Limb (tissue), 2 donors: ENCODE results near the gene SLC12A8.

Source experiments
- DNase-seq, 2 donors: peaks; one replicate each; pipeline ENCODE4 v3.0.0-alpha.2; 2016; ENCODE audit errors: extremely low spot score in 2 of 2

SLC12A8 gene

DNA sequence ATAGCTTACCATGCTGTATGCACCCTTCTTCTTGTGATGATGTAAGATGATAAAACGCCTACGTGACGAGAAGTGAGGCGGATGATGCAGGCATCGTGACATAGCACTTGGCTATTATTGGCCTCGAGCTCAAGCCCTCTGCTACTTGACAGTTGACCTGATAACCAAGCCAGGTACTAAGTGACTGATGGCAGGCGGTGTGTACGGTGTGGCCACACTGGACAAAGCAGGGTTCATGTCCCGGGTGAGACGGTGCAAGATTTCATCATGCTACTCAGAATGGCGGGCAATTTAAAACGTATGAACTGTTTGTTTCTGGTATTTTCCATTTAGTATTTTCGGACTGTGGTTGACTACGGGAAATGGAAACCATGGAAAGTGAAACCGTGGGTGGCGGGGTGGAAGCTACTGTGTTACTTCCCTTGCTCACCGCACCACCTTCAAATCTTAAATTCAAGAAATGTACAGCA lies 57.7 kb downstream of the SLC12A8 start:
- DNase-seq = no peak

DNA sequence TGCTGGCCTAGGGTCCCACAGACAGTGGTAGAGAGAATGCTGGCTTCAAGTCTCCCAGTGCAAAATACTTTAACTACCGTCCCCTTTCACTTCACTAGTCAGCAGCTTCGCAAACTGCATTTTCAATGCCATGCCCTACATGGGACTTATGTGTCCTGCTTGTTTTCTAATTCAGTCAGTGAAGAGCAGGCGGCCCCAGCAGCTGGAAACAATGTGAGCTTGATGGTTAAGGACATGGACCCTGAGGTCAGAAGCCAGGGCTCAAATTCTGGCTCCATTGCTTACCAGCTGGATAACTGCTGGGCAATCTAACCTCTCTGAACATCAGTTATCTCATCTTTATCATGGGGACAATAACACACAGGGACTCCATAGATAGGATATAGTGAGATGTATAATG lies 58.4 kb downstream of the SLC12A8 start:
- DNase-seq = no peak

DNA sequence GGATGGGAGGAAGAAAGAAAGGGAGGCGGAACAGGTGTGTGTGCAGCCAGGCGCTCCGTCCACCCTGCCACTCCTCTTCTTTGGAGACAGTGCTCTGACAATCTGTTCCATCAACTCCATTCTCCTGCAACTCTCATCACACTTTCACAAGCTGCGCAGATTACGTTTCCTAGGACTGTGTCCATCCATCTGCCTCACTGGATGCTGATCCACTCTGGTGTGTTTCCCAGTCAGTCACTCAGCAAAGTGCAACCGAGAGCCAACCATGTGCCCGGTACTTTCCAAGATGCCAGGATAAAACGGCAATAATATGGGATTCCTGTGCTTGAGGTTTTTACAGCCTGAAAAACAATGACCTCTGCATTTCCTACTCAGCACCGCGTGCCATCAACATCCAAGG lies 59.6 kb downstream of the SLC12A8 start:
- no peak for DNase-seq

DNA sequence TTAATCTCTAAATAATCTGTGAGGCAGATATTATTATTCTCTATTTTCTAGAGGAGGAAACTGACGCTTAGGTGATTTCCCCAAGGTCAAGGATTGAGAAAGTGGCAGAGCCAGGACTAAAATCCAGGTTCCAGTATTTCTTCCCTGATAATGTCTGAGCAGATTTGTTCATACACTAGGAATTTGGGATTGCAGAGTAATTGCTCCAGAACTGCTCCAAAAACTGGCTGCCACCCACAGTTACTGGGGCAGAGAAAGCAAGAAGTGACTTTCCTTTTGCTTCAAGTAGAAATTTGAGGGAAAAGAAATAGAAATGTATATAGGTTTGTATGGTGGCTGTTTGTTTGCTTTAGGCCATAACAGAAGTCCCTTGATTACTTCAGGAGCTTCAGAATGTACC lies 60.6 kb downstream of the SLC12A8 start:
- no peak for DNase-seq

DNA sequence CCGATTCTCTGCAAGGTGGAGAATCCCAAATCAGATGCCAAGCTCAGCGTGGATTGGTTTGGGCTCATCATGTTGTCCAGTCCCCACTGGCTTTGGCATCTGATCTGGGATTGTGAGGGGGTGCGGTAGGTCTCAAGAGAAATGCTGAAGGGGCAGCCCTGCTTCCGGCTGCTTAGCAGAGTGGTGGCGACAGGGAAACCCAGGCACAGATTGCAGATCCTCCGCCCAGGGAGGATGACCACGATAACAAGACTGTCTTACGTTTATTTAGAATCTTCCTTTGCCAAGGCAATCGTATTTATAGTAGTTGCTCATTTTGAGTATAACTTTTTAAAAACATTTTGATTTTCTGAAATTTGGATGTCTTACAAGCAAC lies 61.1 kb downstream of the SLC12A8 start:
- no peak for DNase-seq

DNA sequence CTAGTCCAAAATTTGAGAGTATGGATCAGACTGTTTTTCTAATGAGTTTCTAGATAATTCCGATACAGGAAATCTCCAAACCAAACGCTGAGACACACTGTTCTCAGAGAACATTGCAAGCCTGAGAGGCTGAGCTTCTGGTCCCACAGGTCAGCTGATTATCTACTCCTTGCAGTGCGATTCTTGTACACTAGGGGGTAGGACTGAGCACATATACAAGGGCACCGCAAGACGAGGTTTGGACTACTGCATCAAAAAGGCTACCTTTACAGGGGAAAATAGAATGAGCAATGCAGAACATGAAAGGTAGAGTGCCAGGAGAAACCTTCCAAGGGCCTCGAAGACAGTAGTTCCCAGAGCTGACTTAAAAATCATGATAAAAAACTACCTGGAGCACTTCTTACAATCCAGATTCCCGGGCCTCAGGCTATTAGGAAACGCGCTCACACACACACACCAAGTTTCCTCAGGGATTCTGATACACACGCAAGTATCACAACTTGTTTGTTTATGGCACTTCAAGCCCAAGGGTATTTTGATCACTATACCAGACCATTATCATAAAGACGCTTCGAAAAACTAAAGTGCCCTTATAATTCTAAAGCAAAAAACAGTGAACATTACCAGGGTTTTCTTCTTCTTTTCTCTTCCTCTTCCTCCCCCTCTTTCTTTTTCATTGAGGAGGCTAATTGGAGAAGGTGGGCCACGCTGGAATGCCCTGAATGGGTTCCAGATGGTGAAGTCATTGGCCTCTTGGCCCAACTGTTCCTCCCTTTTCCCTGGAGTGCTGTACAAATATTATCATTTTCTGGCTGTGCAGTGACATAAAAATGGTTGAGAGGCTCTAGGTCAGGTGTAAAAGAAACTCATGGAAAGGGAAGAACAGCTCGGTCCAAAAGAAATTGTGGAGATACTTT lies 61.8 kb downstream of the SLC12A8 start:
- DNase-seq = no peak

DNA sequence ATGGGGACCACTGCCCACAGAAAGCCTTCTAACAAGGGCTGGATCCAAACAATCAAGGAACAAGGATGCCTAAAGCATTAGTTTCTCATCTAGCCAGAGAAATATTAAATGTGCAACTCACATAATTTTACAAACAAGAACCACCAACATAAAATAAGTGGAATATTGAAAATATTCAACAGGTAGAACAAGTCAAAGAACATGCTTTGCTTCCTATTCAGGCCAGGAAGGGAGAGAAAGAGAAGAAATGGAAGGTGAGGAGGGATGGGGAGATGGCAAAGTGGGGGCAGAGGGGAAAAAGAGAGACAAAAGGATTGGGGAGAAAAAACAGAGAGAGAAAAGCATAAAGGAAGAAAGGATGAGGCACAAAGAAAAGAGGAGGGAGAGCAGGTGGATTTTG lies 63.1 kb downstream of the SLC12A8 start:
- no peak for DNase-seq

DNA sequence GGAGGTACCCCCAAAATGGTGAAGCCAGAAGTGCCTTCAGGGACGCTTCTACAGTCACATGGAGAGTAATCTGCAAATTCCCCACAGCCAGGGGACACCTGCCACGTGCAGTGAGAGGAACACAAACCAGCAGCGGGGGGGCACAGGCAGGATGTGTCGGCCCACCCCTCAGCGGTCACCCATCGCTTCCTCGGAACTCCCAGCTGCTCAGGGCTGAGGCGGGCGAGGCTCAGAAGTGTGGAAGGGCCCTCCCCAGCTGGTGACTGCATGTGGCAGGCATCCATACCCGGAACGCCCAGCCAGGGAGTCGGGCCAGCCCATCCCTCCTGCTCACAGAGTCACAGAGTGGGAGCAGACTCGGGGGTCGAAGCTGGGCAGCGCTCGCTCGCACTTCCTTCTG lies 63.7 kb downstream of the SLC12A8 start:
- DNase-seq = peak; percentile 53 to 57

DNA sequence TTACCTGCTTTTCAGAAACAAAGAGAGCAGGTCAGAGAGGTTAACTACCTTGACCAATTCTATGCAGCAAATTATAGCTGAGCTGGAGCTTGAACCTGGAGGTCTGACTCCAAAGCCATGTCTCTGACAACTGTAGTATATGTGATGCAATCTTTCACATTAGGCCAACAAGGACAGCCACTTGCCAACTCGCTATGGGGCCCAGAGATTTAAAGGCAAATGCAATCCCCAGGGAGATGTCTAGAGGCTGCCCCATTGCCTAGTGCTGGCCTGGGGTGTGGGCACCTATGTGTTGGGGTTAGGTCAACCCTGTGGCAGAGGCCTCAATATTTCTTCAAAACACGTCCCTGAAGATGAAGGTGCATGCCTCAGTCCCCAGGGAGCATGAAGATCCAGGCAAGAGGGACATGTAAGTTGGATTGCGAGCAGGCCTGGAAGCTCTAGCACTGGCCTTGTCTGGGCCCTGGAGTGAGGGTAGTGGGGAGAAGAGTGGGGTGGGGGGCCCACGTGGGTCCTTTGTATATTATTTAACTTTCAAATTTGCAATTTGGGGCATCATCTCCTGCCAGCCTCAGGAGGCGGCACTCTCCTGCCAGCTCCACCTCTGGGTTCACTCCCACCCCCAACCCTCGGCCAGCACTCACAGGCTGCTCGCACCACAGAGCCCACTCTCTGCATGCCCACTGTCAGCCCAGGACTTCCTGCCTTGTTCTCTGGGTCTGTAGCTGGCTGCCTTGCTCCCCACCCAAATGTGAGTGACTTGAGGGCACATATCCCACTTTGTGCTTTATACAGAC lies 64.3 kb downstream of the SLC12A8 start:
- DNase-seq = no peak

DNA sequence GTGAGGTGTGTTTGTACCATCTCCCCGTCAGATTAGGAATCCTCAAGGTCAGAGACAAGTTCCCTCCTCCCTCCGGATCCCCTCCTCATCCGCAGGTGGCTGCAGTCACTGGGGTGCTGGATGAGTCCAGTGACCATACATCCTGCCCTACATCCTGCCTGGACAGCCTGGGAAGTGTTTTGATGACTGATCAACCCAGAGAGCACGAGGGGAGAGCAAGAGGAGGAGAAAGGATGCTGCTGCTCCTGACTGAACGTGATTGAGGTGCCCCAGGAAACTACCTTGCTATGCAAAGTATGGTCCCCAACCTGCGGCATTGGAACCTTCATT lies 65.1 kb downstream of the SLC12A8 start:
- no peak for DNase-seq

DNA sequence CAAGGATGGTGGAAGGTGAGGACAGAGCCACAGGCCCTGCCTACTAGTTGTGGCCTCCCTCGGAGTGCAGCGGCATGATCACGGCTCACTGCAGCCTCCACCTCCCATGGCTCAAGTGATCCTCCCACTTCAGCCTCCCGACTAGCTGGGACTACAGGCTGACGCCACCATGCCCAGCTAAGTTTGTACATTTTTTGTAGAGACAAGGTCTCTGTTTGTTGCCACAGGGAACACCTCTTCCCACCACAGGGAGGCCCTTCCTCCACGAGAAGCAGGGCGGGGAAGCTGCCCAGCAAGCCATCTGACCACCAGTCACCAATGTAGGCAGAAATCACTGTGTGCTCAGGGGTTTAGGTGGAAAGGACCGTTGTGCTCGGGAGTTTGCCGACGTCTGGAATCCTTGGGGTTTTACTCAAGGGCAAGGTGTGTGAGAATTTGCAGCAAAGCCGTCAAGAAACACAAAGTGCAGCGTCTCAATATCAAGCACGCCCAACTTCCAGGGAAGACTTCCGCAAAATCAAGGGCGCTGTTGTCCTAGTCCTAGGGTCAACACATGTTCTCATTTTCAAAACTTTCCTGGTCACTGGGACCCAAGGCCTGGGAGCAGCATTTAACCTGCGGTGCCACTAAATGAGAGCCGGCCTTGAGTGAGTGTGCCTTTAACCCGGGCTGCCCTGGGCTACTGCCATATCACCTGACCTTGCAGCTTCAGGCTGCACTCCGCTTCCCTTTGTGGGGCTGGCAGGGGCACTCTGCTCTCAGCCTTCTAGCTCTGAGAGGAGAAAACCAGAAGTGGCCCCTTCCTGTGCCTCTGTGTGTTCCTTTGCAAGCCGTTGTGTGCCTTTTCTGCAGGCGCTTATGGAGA lies 65.7 kb downstream of the SLC12A8 start:
- no peak for DNase-seq

DNA sequence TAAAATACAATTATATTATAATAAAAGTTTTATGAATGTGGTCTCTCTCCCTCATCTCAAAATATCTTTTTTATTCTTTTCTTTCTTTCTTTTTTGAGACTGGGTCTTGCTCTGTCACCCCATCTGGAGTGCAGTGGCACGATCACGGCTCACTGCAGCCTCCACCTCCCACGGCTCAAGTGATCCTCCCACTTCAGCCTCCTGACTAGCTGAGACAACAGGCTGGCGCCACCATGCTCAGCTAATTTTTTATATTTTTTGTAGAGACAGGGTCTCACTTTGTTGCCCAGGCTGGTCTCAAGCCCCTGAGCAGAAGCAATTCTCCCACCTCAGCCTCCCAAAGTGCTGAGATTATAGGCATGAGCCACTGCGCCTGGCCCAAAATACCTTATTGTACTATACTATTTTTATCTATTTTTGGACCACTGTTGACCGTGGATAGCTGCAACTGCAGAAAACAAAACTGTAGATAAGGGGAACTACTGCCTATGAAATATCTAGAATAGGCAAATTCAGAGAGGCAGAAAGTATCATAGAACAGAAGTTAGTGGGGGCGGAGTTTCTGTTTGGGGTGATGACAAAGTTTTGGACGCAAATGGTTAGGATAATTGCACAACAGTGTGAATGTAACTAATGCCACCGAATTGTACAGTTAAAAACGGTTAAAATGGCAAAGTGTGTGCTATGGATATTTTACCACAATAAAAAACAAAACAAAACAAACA lies 66.6 kb downstream of the SLC12A8 start:
- DNase-seq = no peak

DNA sequence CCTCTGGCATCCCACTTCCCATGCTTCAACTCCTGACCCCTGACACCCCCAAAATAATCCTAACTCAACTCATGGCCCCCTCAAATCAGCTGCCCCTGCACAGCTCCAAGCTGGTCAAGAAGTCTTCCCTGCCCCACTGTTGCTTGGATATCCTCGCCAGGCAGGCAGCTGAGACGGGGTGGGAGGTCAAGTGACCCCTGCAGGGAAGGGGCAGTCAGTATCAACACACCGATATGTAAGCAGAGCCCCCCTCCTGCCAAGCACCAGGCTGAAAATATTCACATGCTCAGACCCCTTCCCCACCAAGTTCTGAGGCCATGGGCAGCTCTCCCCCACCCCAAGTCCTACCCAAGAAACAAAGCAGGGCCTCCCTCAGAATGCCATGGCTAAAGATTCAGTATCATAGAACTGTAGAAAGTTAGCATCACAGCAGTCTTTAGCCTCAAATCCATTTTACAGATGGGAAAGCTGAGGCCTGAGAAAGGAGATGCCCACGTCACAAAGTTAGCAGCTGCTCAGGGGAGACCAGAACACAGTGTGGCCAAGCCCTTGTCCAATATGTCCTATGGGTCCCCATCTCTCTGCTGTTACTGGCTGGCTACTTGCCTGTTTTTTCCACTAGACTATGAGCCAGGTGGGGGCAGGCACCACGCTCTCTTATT lies 67.8 kb downstream of the SLC12A8 start:
- DNase-seq = no peak

DNA sequence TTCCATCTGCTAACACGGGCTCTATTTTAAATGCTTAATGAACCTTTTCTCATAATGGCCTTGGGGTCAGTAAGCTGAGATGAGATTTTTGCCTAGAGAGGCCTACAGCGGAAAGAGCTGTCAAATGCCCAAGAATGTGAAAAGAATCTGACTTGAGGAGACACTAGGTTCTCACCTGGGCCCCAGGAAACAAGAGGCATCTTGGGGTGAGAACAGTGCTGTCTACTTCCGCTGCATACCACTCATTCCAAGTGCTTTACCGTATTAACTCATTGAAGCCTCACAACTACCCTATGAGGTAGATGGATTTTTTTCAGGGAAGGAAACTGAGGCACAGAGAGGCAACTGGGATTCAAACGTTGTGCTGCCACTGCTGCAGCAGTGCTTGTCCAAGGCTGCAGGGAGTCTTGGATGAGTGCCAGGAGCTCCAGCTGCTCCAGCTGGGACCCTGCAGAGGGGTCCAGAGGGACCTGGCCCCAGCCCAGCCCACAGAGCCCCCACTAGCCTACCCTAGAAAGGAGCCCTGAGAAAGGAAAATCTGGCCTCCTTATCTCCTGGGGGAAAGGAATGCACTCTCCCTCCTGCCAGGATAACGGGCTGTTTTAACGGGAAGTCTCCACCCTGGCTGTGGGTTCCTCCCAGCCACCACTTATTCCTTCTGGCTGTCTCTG lies 68.4 kb downstream of the SLC12A8 start:
- DNase-seq = peak in 1 of 2 donors; percentile 46

DNA sequence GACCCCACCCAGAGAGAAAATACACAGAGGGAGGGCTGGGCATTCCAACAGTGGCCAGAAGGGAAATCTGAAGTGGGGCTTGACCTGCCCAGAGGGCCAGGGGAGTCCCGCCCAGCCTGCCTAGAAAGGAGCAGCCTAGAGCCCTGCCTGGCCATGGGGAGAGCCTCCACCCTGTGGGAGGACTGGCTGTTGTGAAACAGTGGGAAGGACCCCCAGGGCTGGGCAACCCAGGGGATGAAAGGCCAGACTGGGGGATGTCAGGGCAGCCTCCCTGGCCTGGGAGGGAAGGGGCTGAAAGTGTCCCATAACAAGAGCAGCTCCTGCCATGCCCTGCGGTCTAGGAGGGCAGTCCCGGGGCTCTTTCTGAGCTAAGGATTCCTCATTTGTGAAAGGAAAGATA lies 69.0 kb downstream of the SLC12A8 start:
- no peak for DNase-seq

DNA sequence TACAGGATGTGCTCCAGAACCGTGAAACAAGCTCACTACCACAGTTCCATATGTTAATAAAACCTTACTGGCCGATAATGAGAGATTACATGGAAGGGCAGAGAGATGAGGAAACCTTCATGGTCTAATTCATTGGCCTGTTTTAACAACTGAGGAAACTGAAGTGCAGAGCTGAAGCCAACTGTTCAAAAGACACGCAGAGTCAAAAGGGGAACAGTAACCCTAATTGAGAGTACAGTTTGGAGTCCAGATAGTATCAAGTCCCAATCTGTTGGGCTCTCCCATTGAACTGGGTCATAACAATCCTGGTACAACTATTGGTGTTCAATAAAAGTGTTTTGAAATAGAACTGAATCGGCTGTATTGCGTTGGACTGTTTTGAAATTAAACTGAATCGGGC lies 69.6 kb downstream of the SLC12A8 start:
- no peak for DNase-seq

DNA sequence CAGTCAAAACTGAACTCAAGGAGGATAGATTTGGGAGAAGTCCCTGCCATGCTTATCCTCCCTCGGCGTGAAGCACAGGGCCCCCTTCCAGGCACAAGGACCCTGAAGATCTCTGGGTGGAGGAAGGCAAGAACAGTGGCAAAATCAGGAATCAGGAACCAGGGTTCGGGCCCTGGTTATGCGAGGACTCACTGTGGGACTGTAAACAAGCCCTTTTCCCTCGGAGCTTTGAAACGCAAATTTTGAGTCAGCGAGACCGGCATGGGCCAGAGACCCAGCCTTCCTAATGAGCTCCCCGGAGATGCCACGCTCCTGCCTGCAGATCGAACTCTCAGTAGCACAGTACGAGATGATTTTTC lies 70.1 kb downstream of the SLC12A8 start:
- no peak for DNase-seq

DNA sequence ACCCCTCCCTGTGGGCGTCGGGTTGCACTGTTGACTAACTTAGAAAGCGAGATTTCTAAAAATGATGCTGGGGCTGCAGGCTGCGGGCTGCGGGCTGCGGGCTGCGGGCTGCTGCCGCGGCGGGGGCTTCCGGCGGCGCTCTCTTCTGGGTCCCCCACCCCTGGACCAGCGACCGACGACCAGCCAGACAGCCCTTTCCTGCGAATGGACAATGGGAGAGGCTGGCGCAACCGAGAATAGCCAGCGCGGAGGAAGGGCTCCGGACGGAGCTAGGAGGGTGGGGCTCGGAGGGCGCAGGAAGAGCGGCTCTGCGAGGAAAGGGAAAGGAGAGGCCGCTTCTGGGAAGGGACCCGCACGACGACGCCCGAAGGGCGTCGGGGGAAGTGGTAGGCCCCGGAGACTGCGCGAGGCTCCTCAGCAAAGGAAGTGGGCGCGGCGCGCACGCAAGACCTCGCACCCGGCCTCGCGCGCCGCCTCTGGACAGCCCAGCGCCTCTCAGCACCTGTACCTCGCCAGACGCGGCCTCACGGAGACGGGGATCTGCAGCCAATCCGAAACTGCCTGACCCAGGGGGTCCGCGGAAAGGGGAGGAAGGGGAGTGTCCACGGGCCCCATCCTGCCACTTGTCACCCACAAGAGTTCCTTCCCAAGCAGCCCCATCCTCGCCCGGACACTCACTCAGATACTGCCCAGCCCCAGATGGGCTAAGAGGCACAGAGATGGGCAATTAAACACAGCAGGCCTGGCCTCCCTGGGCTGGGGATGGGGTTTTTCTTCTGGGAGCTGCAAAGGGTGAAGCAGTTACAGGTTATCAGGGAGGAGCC lies 70.7 kb downstream of the SLC12A8 start:
- DNase-seq = peak; percentile 46 to 73
